ENCODE data around the gene MRPS2. TPM values are rescaled to one million over a fixed set of nuclear protein-coding genes. Genes with fewer than 3 reads are reported as not detected.
"Not testable (repeated sequence)": the region's sequence is repeated elsewhere in the genome, so short reads cannot be mapped to it uniquely, and the experiment has no call there.

The MRPS2 gene
- total RNA-seq, 2 experiments from 2014 or later = 34.7 to 38.0 TPM

- not testable (repeated sequence) for H3K27me3 Mint-ChIP-seq; ATAC-seq; H3K9me3 Mint-ChIP-seq (ENCODE audit: low read depth); H3K36me3 Mint-ChIP-seq; H3K4me3 Mint-ChIP-seq
- CTCF ChIA-PET = interaction anchor here (1.3 to 2.6 kb wide), 2 partner anchors 23 to 29 kb away, joined by 3 to 15 read pairs; partner anchors contain the start of gene MRPS2
- peak; percentile 56 for DNase-seq
- Mint-ChIP-seq H3K4me1 (peaks cover 30% of the 10 kb centered on the region), H3K27ac (peak overlapping the region; percentile 67)
These were observed 28.5 kb downstream of the MRPS2 start for GRCh38 chr9:135528842-135529435.

GRCh38 chr9:135530146-135530545 is 29.7 kb downstream of the MRPS2 start:
- peak overlapping the region; percentile 67 for H3K27ac Mint-ChIP-seq
- H3K9me3 Mint-ChIP-seq (ENCODE audit: low read depth) = no peaks in the 10 kb centered on the region
- CTCF ChIA-PET = interaction anchor here (2.6 kb wide), 1 partner anchor 25 kb away, joined by 15 read pairs; no protein-coding TSS in a partner anchor
- ATAC-seq (peak; percentile 79), DNase-seq (peak; percentile 55)
- peaks cover 36% of the 10 kb centered on the region for H3K4me1 Mint-ChIP-seq
- H3K4me3 Mint-ChIP-seq = no peak overlapping the region
- H3K36me3 Mint-ChIP-seq = peaks cover 4% of the 10 kb centered on the region
- H3K27me3 Mint-ChIP-seq = peaks cover 11% of the 10 kb centered on the region

- Mint-ChIP-seq H3K27ac (peak overlapping the region; percentile 13), H3K27me3 (peaks cover 13% of the 10 kb centered on the region), H3K4me1 (peaks cover 38% of the 10 kb centered on the region), H3K4me3 (no peak overlapping the region), H3K9me3 (ENCODE audit: low read depth) (no peaks in the 10 kb centered on the region), H3K36me3 (peaks cover 4% of the 10 kb centered on the region)
- peak; percentile 23 for DNase-seq
- CTCF ChIA-PET = interaction anchor here (2.6 kb wide), 1 partner anchor 26 kb away, joined by 15 read pairs; no protein-coding TSS in a partner anchor
- no peak for ATAC-seq
These were observed 30.6 kb downstream of the MRPS2 start for GRCh38 chr9:135531096-135531495.

- peaks cover 44% of the 10 kb centered on the region for H3K4me1 Mint-ChIP-seq
- CTCF ChIA-PET = no interaction called here
- no peak overlapping the region for H3K4me3 Mint-ChIP-seq
- ATAC-seq (no peak), DNase-seq (peak; percentile 18)
- no peaks in the 10 kb centered on the region for H3K9me3 Mint-ChIP-seq (ENCODE audit: low read depth)
- H3K27me3 Mint-ChIP-seq = peaks cover 28% of the 10 kb centered on the region
- H3K36me3 Mint-ChIP-seq = peaks cover 4% of the 10 kb centered on the region
- H3K27ac Mint-ChIP-seq = no peak overlapping the region
These were observed 32.6 kb downstream of the MRPS2 start for GRCh38 chr9:135533113-135533512.

- Mint-ChIP-seq H3K27ac (no peak overlapping the region), H3K36me3 (peaks cover 4% of the 10 kb centered on the region), H3K27me3 (peaks cover 34% of the 10 kb centered on the region), H3K4me1 (peaks cover 39% of the 10 kb centered on the region), H3K9me3 (ENCODE audit: low read depth) (no peaks in the 10 kb centered on the region), H3K4me3 (no peak overlapping the region)
- ATAC-seq = no peak
- CTCF ChIA-PET = no interaction called here
- DNase-seq = peak; percentile 36
These were observed 33.2 kb downstream of the MRPS2 start for GRCh38 chr9:135533674-135534073.

- ATAC-seq; H3K9me3 Mint-ChIP-seq (ENCODE audit: low read depth); CTCF ChIA-PET; H3K4me3 Mint-ChIP-seq; H3K27ac Mint-ChIP-seq; H3K36me3 Mint-ChIP-seq: not testable (repeated sequence)
- peaks cover 36% of the 10 kb centered on the region for H3K4me1 Mint-ChIP-seq
- peaks cover 38% of the 10 kb centered on the region for H3K27me3 Mint-ChIP-seq
- peak; percentile 28 for DNase-seq
These were observed 33.8 kb downstream of the MRPS2 start for GRCh38 chr9:135534192-135534711.

GRCh38 chr9:135534826-135535225 is 34.3 kb downstream of the MRPS2 start:
- H3K4me3 Mint-ChIP-seq; H3K27ac Mint-ChIP-seq; H3K36me3 Mint-ChIP-seq; DNase-seq; ATAC-seq; H3K9me3 Mint-ChIP-seq (ENCODE audit: low read depth): not testable (repeated sequence)
- CTCF ChIA-PET = interaction anchor here (0.6 kb wide), 1 partner anchor 692 kb away, joined by 3 read pairs; no protein-coding TSS in a partner anchor
- peaks cover 41% of the 10 kb centered on the region for H3K27me3 Mint-ChIP-seq
- H3K4me1 Mint-ChIP-seq = peaks cover 30% of the 10 kb centered on the region

GRCh38 chr9:135535631-135536030 is 35.1 kb downstream of the MRPS2 start:
- Mint-ChIP-seq H3K27me3 (peaks cover 45% of the 10 kb centered on the region), H3K4me1 (peaks cover 23% of the 10 kb centered on the region)
- H3K36me3 Mint-ChIP-seq; ATAC-seq; CTCF ChIA-PET; H3K9me3 Mint-ChIP-seq (ENCODE audit: low read depth); H3K27ac Mint-ChIP-seq; DNase-seq; H3K4me3 Mint-ChIP-seq: not testable (repeated sequence)

- Mint-ChIP-seq H3K36me3 (no peaks in the 10 kb centered on the region), H3K4me1 (peaks cover 18% of the 10 kb centered on the region), H3K27me3 (peaks cover 47% of the 10 kb centered on the region), H3K27ac (no peak overlapping the region), H3K9me3 (ENCODE audit: low read depth) (no peaks in the 10 kb centered on the region), H3K4me3 (no peak overlapping the region)
- DNase-seq (peak; percentile 59), ATAC-seq (peak; percentile 30)
- CTCF ChIA-PET = interaction anchor here (1.3 kb wide), 1 partner anchor 32 kb away, joined by 3 read pairs; no protein-coding TSS in a partner anchor
These were observed 35.7 kb downstream of the MRPS2 start for GRCh38 chr9:135536216-135536615.

- peaks cover 33% of the 10 kb centered on the region for H3K27me3 Mint-ChIP-seq
- H3K9me3 Mint-ChIP-seq (ENCODE audit: low read depth); H3K36me3 Mint-ChIP-seq; DNase-seq; H3K4me1 Mint-ChIP-seq; H3K4me3 Mint-ChIP-seq; ATAC-seq; CTCF ChIA-PET; H3K27ac Mint-ChIP-seq: not testable (repeated sequence)
These were observed 42.9 kb downstream of the MRPS2 start for GRCh38 chr9:135543262-135543894.

GRCh38 chr9:135544981-135545635 is 44.6 kb downstream of the MRPS2 start:
- Mint-ChIP-seq H3K9me3 (ENCODE audit: low read depth) (no peaks in the 10 kb centered on the region), H3K27ac (no peak overlapping the region), H3K36me3 (no peaks in the 10 kb centered on the region), H3K4me1 (peaks cover 4% of the 10 kb centered on the region), H3K4me3 (no peak overlapping the region), H3K27me3 (peaks cover 18% of the 10 kb centered on the region)
- no peak for DNase-seq
- ATAC-seq = no peak
- CTCF ChIA-PET = no interaction called here

GRCh38 chr9:135545646-135546176 is 45.2 kb downstream of the MRPS2 start, which contains the start of gene OBP2A:
OBP2A (plus strand) TSS chr9:135546126; CDS start chr9:135546181, 55 bp downstream.
- H3K27ac Mint-ChIP-seq; H3K36me3 Mint-ChIP-seq; H3K4me1 Mint-ChIP-seq; CTCF ChIA-PET; DNase-seq; H3K4me3 Mint-ChIP-seq; ATAC-seq; H3K9me3 Mint-ChIP-seq (ENCODE audit: low read depth): not testable (repeated sequence)
- peaks cover 16% of the 10 kb centered on the region for H3K27me3 Mint-ChIP-seq

Measured in activated CD8-positive, alpha-beta memory T cell treated with anti-CD3 and anti-CD28 coated beads, Interleukin-2, amount 10 ng/mL, durations not matched to agents 7 days and 5 days (primary cell).